Neutrophil (primary cell): ENCODE measurements around the gene CDKAL1.

ENCODE experiments used
- H3K27ac ChIP-seq: fragments of 200-600 bp; sonication (generic); 2 replicates; pipeline ENCODE4 v1.5.1; 2016; ENCODE audit warnings: mild to moderate bottlenecking, moderate library complexity
- H3K27me3 ChIP-seq: fragments of 200-600 bp; sonication (generic); 2 replicates; pipeline ENCODE4 v1.6.0; 2016; ENCODE audit warnings: mild to moderate bottlenecking
- H3K36me3 ChIP-seq: fragments of 200-600 bp; sonication (generic); 2 replicates; pipeline ENCODE4 v1.5.1; 2017
- H3K4me1 ChIP-seq, 2 experiments: fragments of 200-600 bp in 1 of 2; sonication (generic) in 1 of 2; 1 replicate in 1 of 2; 2 replicates in 1 of 2; pipeline versions ENCODE4 v1.5.1 to v1.6.1; 2013 to 2016; ENCODE audit warnings: low read depth in 1 of 2, low read length in 1 of 2, mild to moderate bottlenecking in 1 of 2, moderate library complexity in 1 of 2; ENCODE audit not compliant: control insufficient read depth in 1 of 2, insufficient read depth in 1 of 2
- H3K4me3 ChIP-seq, 2 experiments: fragments of 200-600 bp in 1 of 2; sonication (generic) in 1 of 2; 1 replicate in 1 of 2; 2 replicates in 1 of 2; pipeline ENCODE4 v1.5.1; 2013 to 2016; ENCODE audit warnings: low read depth in 1 of 2, low read length in 1 of 2, mild to moderate bottlenecking in 1 of 2, moderate library complexity in 1 of 2
- H3K9me3 ChIP-seq: fragments of 200-600 bp; sonication (generic); 2 replicates; pipeline ENCODE4 v1.5.1; 2016
- CTCF ChIP-seq: fragments of 200-600 bp; sonication (generic); IDR thresholded peaks from 2 replicates; pipeline ENCODE4 v1.5.1; 2016; ENCODE audit warnings: antibody characterized with exemption

CDKAL1 gene

GRCh38 chr6:20838113-20838512, 303.9 kb downstream of the CDKAL1 start:
- Histone ChIP-seq H3K4me3 (no peak overlapping the region), H3K9me3 (no peaks in the 10 kb centered on the region)
- TF ChIP-seq CTCF = no peak

GRCh38 chr6:20839630-20840029, 305.4 kb downstream of the CDKAL1 start:
- Histone ChIP-seq H3K27ac (no peak overlapping the region), H3K9me3 (no peaks in the 10 kb centered on the region), H3K27me3 (no peaks in the 10 kb centered on the region), H3K36me3 (no peaks in the 10 kb centered on the region), H3K4me1 (no peaks in the 10 kb centered on the region), H3K4me3 (no peak overlapping the region)
- no peak for TF ChIP-seq CTCF

More at GRCh38 chr6:20838113-20838512, 303.9 kb downstream of the CDKAL1 start:
- Histone ChIP-seq H3K27ac (no peak overlapping the region), H3K4me1 (no peaks in the 10 kb centered on the region), H3K27me3 (no peaks in the 10 kb centered on the region), H3K36me3 (no peaks in the 10 kb centered on the region)

- Histone ChIP-seq H3K27me3 (no peaks in the 10 kb centered on the region), H3K4me1 (no peaks in the 10 kb centered on the region), H3K36me3 (no peaks in the 10 kb centered on the region), H3K4me3 (no peak overlapping the region), H3K27ac (no peak overlapping the region), H3K9me3 (no peaks in the 10 kb centered on the region)
- TF ChIP-seq CTCF = no peak
Measured at GRCh38 chr6:20840675-20841074, 306.4 kb downstream of the CDKAL1 start.

- Histone ChIP-seq H3K27ac (no peak overlapping the region), H3K36me3 (no peaks in the 10 kb centered on the region), H3K27me3 (no peaks in the 10 kb centered on the region), H3K4me3 (no peak overlapping the region), H3K4me1 (no peaks in the 10 kb centered on the region), H3K9me3 (no peaks in the 10 kb centered on the region)
- TF ChIP-seq CTCF = no peak
Measured at GRCh38 chr6:20841806-20842205, 307.5 kb downstream of the CDKAL1 start.

- no peaks in the 10 kb centered on the region for H3K27me3 ChIP-seq
- TF ChIP-seq CTCF = no peak
- H3K4me1 ChIP-seq = no peaks in the 10 kb centered on the region
- H3K27ac ChIP-seq = no peak overlapping the region
- no peaks in the 10 kb centered on the region for H3K9me3 ChIP-seq
- no peaks in the 10 kb centered on the region for H3K36me3 ChIP-seq
- H3K4me3 ChIP-seq = no peak overlapping the region
Measured at GRCh38 chr6:20845592-20845991, 311.3 kb downstream of the CDKAL1 start.

- Histone ChIP-seq H3K36me3 (no peaks in the 10 kb centered on the region), H3K27ac (no peak overlapping the region), H3K4me1 (no peaks in the 10 kb centered on the region), H3K4me3 (no peak overlapping the region), H3K9me3 (no peaks in the 10 kb centered on the region), H3K27me3 (no peaks in the 10 kb centered on the region)
- TF ChIP-seq CTCF = no peak
Measured at GRCh38 chr6:20846602-20847028, 312.4 kb downstream of the CDKAL1 start.
